ENCODE measurements around the gene RTL10. TPM values are rescaled to one million over a fixed set of nuclear protein-coding genes. Genes with fewer than 3 reads are reported as not detected.

The RTL10 gene
- polyA plus RNA-seq, 1 experiment = 9.5 TPM

DNA sequence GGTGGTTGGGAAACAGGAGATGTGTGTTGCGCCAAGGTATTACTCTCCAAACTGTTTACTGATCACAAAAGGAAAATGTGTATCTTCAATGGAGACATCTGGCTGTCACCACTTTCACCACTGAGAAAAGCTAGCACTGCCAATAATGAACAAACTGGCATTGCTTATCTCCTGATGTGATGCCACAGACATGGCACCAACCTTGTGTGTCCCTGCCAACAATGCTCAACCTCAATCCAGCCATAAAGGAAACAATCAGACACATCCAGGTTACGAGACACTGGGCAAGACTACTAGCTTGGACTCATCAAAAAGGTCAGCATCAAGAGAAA lies 28.1 kb downstream of the RTL10 start:
- no peak overlapping the region for H3K4me3 ChIP-seq (ENCODE audit: low read depth, low read length)
- no peaks in the 10 kb centered on the region; the same call in 1 of the 2 replicates for H3K9me3 ChIP-seq (ENCODE audit: control insufficient read depth, insufficient read depth, low read length)
- DNase-seq (ENCODE audit: low read depth, low spot score) = no peak
- H3K27me3 ChIP-seq (ENCODE audit: control insufficient read depth, insufficient read depth, low read length) = no peaks in the 10 kb centered on the region
- CTCF ChIA-PET = no interaction called here
- H3K27ac ChIP-seq (ENCODE audit: low read depth, low read length) = no peak overlapping the region
- no peak for TF ChIP-seq CTCF (IDR thresholded peaks at IDR 0.05; ENCODE audit: low read depth, low read length)
- POLR2A ChIA-PET = no interaction called here

DNA sequence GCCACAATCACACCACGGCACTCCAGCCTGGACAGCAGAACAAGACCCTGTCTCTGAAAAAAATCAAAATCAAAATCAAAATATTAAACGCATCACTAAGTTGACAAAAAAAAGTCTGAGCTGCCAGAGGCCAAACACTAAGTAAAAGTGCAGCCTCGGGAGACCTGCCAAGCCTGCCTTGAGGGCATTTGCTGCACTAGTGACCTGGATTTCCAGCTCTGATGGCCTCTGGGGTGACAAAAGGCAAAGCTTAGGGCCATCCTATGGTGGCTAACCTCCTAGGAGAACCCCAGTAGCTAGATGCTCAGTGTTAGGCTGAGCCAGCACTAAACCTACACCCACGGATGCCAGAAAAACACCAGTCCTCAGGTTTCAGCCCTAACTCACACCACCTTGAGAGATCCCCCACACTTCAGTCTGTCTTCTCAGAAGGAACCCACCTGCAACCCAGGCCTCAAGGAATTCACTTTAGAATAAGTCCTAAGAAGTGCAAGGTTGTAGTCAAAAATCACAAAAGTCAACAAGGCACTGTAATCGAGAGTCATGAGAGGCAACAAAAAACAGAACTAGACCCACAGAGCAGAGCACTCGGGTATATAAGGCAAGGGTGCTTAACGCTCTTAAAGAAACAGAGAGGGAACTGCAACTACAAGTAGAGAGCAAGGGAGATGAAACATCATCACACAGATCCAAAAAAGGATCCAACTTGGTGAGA lies 28.6 kb downstream of the RTL10 start:
- ChIA-PET POLR2A (no interaction called here), CTCF (no interaction called here)
- Histone ChIP-seq H3K27ac (ENCODE audit: low read depth, low read length) (no peak overlapping the region), H3K4me3 (ENCODE audit: low read depth, low read length) (no peak overlapping the region), H3K9me3 (ENCODE audit: control insufficient read depth, insufficient read depth, low read length) (no peaks in the 10 kb centered on the region; the same call in 1 of the 2 replicates), H3K27me3 (ENCODE audit: control insufficient read depth, insufficient read depth, low read length) (no peaks in the 10 kb centered on the region)
- TF ChIP-seq CTCF (IDR thresholded peaks at IDR 0.05; ENCODE audit: low read depth, low read length) = no peak
- DNase-seq (ENCODE audit: low read depth, low spot score) = no peak

DNA sequence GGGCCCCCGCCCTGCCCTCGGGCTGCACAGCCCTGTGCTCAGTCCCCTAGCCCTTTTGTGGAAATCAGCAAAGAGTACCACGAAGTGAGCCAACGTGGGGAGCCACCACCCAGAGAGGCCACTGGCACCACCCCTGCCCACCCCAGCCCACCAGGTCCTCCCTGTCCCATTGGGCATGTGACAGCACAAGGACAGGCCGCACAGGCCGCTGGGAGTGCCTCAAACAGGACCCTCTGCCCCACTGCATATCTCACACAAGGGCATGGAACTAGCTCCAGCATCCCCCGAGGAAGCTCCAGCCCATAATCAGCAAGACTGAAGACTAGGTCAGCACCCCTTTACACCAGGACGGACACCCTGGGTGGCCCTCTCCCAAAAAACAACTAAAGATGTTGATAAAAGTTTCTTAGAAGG lies 29.7 kb downstream of the RTL10 start:
- no peak overlapping the region for H3K4me3 ChIP-seq (ENCODE audit: low read depth, low read length)
- no peaks in the 10 kb centered on the region for H3K27me3 ChIP-seq (ENCODE audit: control insufficient read depth, insufficient read depth, low read length)
- H3K9me3 ChIP-seq (ENCODE audit: control insufficient read depth, insufficient read depth, low read length) = no peaks in the 10 kb centered on the region; the same call in 1 of the 2 replicates
- no peak for TF ChIP-seq CTCF (IDR thresholded peaks at IDR 0.05; ENCODE audit: low read depth, low read length)
- POLR2A ChIA-PET = no interaction called here
- no peak overlapping the region for H3K27ac ChIP-seq (ENCODE audit: low read depth, low read length)
- no peak for DNase-seq (ENCODE audit: low read depth, low spot score)
- CTCF ChIA-PET = no interaction called here

DNA sequence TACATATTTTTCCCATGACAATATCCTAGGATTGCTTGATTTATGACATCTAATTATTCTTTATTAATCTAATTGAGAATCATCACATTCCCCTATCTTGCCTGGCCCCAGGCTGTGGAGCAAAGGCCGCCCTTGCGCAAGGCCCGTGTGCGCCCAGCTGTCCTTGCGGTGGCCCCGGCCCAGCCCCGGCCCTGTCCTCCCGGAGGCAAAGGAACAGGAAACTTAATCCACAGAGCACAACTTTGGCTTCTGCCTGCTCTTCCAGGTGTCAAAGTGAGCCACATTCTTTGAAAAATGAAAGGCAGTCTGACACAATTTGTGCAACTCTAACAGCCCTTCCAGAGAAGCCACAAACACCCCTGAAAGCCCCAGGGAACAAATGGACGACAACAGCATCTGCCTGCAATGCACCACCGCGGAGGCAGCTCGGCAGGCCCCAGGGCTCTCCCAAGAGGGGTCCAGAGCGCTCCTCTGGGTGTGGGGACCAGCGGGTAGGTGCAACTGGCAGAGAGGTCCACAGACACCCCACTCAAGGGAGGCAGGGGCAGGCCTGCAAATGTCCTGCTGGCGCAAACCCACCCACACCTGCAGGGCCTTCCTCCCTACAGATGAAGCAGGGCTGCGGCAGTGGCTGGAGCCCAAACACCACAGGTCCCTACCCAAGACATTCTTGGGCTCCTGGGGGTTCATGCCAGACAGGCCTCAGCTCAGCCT lies 30.3 kb downstream of the RTL10 start:
- TF ChIP-seq CTCF (IDR thresholded peaks at IDR 0.05; ENCODE audit: low read depth, low read length) = no peak
- H3K27ac ChIP-seq (ENCODE audit: low read depth, low read length) = no peak overlapping the region
- H3K9me3 ChIP-seq (ENCODE audit: control insufficient read depth, insufficient read depth, low read length) = no peaks in the 10 kb centered on the region; the same call in 1 of the 2 replicates
- ChIA-PET POLR2A (no interaction called here), CTCF (no interaction called here)
- H3K4me3 ChIP-seq (ENCODE audit: low read depth, low read length) = no peak overlapping the region
- no peaks in the 10 kb centered on the region for H3K27me3 ChIP-seq (ENCODE audit: control insufficient read depth, insufficient read depth, low read length)
- no peak for DNase-seq (ENCODE audit: low read depth, low spot score)

- CTCF ChIA-PET = no interaction called here
- Histone ChIP-seq H3K4me3 (ENCODE audit: low read depth, low read length) (no peak overlapping the region), H3K9me3 (ENCODE audit: control insufficient read depth, insufficient read depth, low read length) (no peaks in the 10 kb centered on the region; the same call in 1 of the 2 replicates), H3K27ac (ENCODE audit: low read depth, low read length) (no peak overlapping the region), H3K27me3 (ENCODE audit: control insufficient read depth, insufficient read depth, low read length) (no peaks in the 10 kb centered on the region)
- no peak for TF ChIP-seq CTCF (IDR thresholded peaks at IDR 0.05; ENCODE audit: low read depth, low read length)
- POLR2A ChIA-PET = no interaction called here
- no peak for DNase-seq (ENCODE audit: low read depth, low spot score)
Observed at GRCh38 chr22:19823902-19824211, 30.8 kb downstream of the RTL10 start.
